IMR-90 (cell line): ENCODE results near the gene RASGEF1C. TPM values are rescaled to one million over a fixed set of nuclear protein-coding genes. Genes with fewer than 3 reads are reported as not detected.

Experiments
- ATAC-seq: fragments of 200-7000 bp; cut with Tn5 transposase; 2 replicates; pipeline ENCODE4 v1.9.1; 2020; ENCODE audit warnings: low read depth, mild to moderate bottlenecking, moderate library complexity
- BruUV-seq: library from RNA; stranded (reverse); fragments of 400-500 nt; replicated peaks from 2 replicates; lab custom pipeline; 2021; lab: Mats Ljungman, UMichigan
- CTCF ChIA-PET: fragments of 300-600 bp; formaldehyde crosslinking; extraction: SDS; loops from one replicate; lab custom pipeline; 2021; ENCODE audit warnings: antibody characterized with exemption; lab: Yijun Ruan, JAX
- POLR2A ChIA-PET: fragments of 300-600 bp; sonication (Branson Sonifier 250); formaldehyde crosslinking; loops from one replicate; lab custom pipeline; 2022; ENCODE audit warnings: antibody characterized with exemption; ENCODE audit not compliant: unreplicated experiment; lab: Charles Lee
- DNase-seq: peaks from one replicate; pipeline ENCODE4 v3.0.0; 2013
- H2AFZ ChIP-seq: replicated peaks from 2 replicates; pipeline ENCODE3; 2013; ENCODE audit warnings: low read length, mild to moderate bottlenecking; ENCODE audit not compliant: poor library complexity
- H2AK5ac ChIP-seq: 2 replicates; pipeline ENCODE4 v1.6.1; 2013; ENCODE audit warnings: low read depth, low read length, inconsistent platforms
- H2AK9ac ChIP-seq: replicated peaks from 2 replicates; pipeline ENCODE3; 2013; ENCODE audit warnings: mild to moderate bottlenecking, low read depth, low read length, moderate library complexity; ENCODE audit not compliant: poor library complexity
- H2BK120ac ChIP-seq: 2 replicates; pipeline ENCODE4 v1.6.1; 2013; ENCODE audit warnings: low read depth, low read length, inconsistent platforms
- H2BK15ac ChIP-seq: 3 replicates; pipeline ENCODE4 v1.6.1; 2013; ENCODE audit warnings: low read depth, low read length, inconsistent platforms
- H2BK20ac ChIP-seq: 2 replicates; pipeline ENCODE4 v1.6.1; 2013; ENCODE audit warnings: low read depth, mild to moderate bottlenecking, inconsistent platforms, low read length, moderate library complexity
- H2BK5ac ChIP-seq: 2 replicates; pipeline ENCODE4 v1.6.1; 2013; ENCODE audit warnings: mild to moderate bottlenecking, low read depth, low read length, inconsistent platforms; ENCODE audit not compliant: poor library complexity, severe bottlenecking
- H3K14ac ChIP-seq: replicated peaks from 2 replicates; pipeline ENCODE4 v1.6.1; 2013; ENCODE audit warnings: low read depth, low read length, inconsistent platforms
- H3K18ac ChIP-seq: 2 replicates; pipeline ENCODE4 v1.6.1; 2013; ENCODE audit warnings: low read depth, low read length, control low read depth
- H3K23ac ChIP-seq: 2 replicates; pipeline ENCODE4 v1.6.1; 2013; ENCODE audit warnings: low read depth, low read length, inconsistent platforms
- H3K27ac ChIP-seq: 2 replicates; pipeline ENCODE4 v1.5.1; 2013; ENCODE audit warnings: mild to moderate bottlenecking, control low read depth, low read length; ENCODE audit not compliant: insufficient read depth
- H3K27me3 ChIP-seq: 2 replicates; pipeline ENCODE4 v1.6.1; 2013; ENCODE audit warnings: low read length; ENCODE audit not compliant: control insufficient read depth, insufficient read depth
- H3K36me3 ChIP-seq: 2 replicates; pipeline ENCODE4 v1.6.1; 2013; ENCODE audit warnings: low read length, mixed read lengths; ENCODE audit not compliant: control insufficient read depth, insufficient read depth
- H3K4ac ChIP-seq: 2 replicates; pipeline ENCODE4 v1.6.1; 2013; ENCODE audit warnings: low read depth, low read length, inconsistent platforms
- H3K4me1 ChIP-seq: 2 replicates; pipeline ENCODE4 v1.6.1; 2013; ENCODE audit warnings: low read length, mixed read lengths; ENCODE audit not compliant: control insufficient read depth, insufficient read depth
- H3K4me2 ChIP-seq: 2 replicates; pipeline ENCODE4 v1.6.1; 2013; ENCODE audit warnings: low read depth, mild to moderate bottlenecking, control low read depth, low read length, moderate library complexity
- H3K4me3 ChIP-seq: 2 replicates; pipeline ENCODE4 v1.5.1; 2013; ENCODE audit warnings: low read depth, mild to moderate bottlenecking, control low read depth, low read length, moderate library complexity; ENCODE audit not compliant: insufficient read depth
- H3K56ac ChIP-seq: 2 replicates; pipeline ENCODE4 v1.6.1; 2013; ENCODE audit warnings: low read length, inconsistent platforms; ENCODE audit not compliant: insufficient read depth; ENCODE audit errors: extremely low read depth
- H3K79me1 ChIP-seq, 2 experiments: 2 replicates each; pipeline ENCODE4 v1.6.1; 2013; ENCODE audit warnings: low read length in 2 of 2, inconsistent platforms in 1 of 2, low read depth in 1 of 2
- H3K9ac ChIP-seq: 2 replicates; pipeline ENCODE4 v1.6.1; 2013; ENCODE audit warnings: low read depth, low read length, control low read depth
- H3K9me1 ChIP-seq: 2 replicates; pipeline ENCODE4 v1.6.1; 2013; ENCODE audit warnings: low read length, inconsistent platforms; ENCODE audit not compliant: insufficient read depth
- H3K9me3 ChIP-seq: 2 replicates; pipeline ENCODE4 v1.6.1; 2013; ENCODE audit warnings: low read length; ENCODE audit not compliant: control insufficient read depth, insufficient read depth
- H4K20me1 ChIP-seq: 2 replicates; pipeline ENCODE4 v1.6.1; 2013; ENCODE audit warnings: low read length, inconsistent platforms; ENCODE audit not compliant: insufficient read depth
- H4K5ac ChIP-seq: 2 replicates; pipeline ENCODE4 v1.6.1; 2013; ENCODE audit warnings: mild to moderate bottlenecking, low read depth, low read length, control low read depth
- H4K8ac ChIP-seq, 2 experiments: 2 replicates each; pipeline ENCODE4 v1.6.1; 2013; ENCODE audit warnings: low read depth in 2 of 2, low read length in 2 of 2, control low read depth in 1 of 2, inconsistent platforms in 1 of 2
- H4K91ac ChIP-seq: 2 replicates; pipeline ENCODE4 v1.6.1; 2013; ENCODE audit warnings: low read depth, low read length, inconsistent platforms; ENCODE audit not compliant: insufficient read depth
- CEBPB ChIP-seq: IDR thresholded peaks from 2 replicates; pipeline ENCODE4 v1.6.1; 2012; ENCODE audit warnings: low read depth, low read length, improper control_type of control experiment
- CHD1 ChIP-seq: IDR thresholded peaks from 2 replicates; pipeline ENCODE4 v1.6.1; 2012; ENCODE audit warnings: low read depth, low read length, improper control_type of control experiment
- CTCF ChIP-seq: conservative IDR thresholded peaks from 2 replicates; pipeline ENCODE4 v1.5.1; 2012; ENCODE audit warnings: mild to moderate bottlenecking, low read depth, low read length, improper control_type of control experiment
- ELK1 ChIP-seq: fragments of 150-350 bp; IDR thresholded peaks from 2 replicates; pipeline ENCODE4 v1.6.1; 2016; ENCODE audit warnings: low read depth, mild to moderate bottlenecking, low read length, moderate library complexity, borderline replicate concordance
- FOS ChIP-seq: fragments of 150-350 bp; IDR thresholded peaks from 2 replicates; pipeline ENCODE4 v1.6.1; 2016; ENCODE audit warnings: low read depth, low read length
- MAFK ChIP-seq: IDR thresholded peaks from 2 replicates; pipeline ENCODE4 v1.6.1; 2012; ENCODE audit warnings: low read depth, low read length, improper control_type of control experiment
- MAZ ChIP-seq: IDR thresholded peaks from 2 replicates; pipeline ENCODE4 v1.6.1; 2012; ENCODE audit warnings: low read depth, mild to moderate bottlenecking, low read length, improper control_type of control experiment, moderate library complexity, borderline replicate concordance
- MXI1 ChIP-seq: IDR thresholded peaks from 2 replicates; pipeline ENCODE4 v1.6.1; 2012; ENCODE audit warnings: low read depth, mild to moderate bottlenecking, low read length, moderate library complexity, borderline replicate concordance
- NFE2L2 ChIP-seq: fragments of 150-350 bp; IDR thresholded peaks from 2 replicates; pipeline ENCODE4 v1.6.1; 2016; ENCODE audit warnings: low read depth, mild to moderate bottlenecking, low read length
- POLR2A ChIP-seq: IDR thresholded peaks from 2 replicates; pipeline ENCODE4 v1.6.1; 2012; ENCODE audit warnings: mild to moderate bottlenecking, low read depth, low read length
- RAD21 ChIP-seq: IDR thresholded peaks from 2 replicates; pipeline ENCODE4 v1.6.1; 2012; ENCODE audit warnings: low read length, improper control_type of control experiment
- RCOR1 ChIP-seq: IDR thresholded peaks from 2 replicates; pipeline ENCODE4 v1.6.1; 2012; ENCODE audit warnings: mild to moderate bottlenecking, low read length, improper control_type of control experiment; ENCODE audit not compliant: insufficient replicate concordance
- RFX5 ChIP-seq: IDR thresholded peaks from 2 replicates; pipeline ENCODE4 v1.8.0; 2012; ENCODE audit warnings: low read depth, mild to moderate bottlenecking, low read length, moderate library complexity
- SMC3 ChIP-seq: fragments of 150-350 bp; IDR thresholded peaks from 2 replicates; pipeline ENCODE4 v1.6.1; 2016; ENCODE audit warnings: low read depth, mild to moderate bottlenecking, antibody characterized with exemption, low read length, moderate library complexity
- WGBS, 2 experiments: methylation state at CpG; one replicate each; pipeline versions ENCODE4 v1.1.5 to v1.1.7; 2013; ENCODE audit warnings: missing lambda C conversion rate in 2 of 2; ENCODE audit not compliant: insufficient read length in 1 of 2; ENCODE audit errors: extremely low coverage in 2 of 2; 5-methylcytosine and 5-hydroxymethylcytosine counted together
- dilution Hi-C: fragments of 300-500 bp; cut with HindIII; formaldehyde crosslinking; loops from one replicate; pipeline ENCODE4 v1.14.3; 2018; ENCODE audit warnings: low sequenced_read_pairs; ENCODE audit not compliant: unreplicated experiment
- in situ Hi-C: fragments of 300-500 bp; cut with MboI; formaldehyde crosslinking; loops from 3 replicates; pipeline ENCODE4 v1.14.3; 2019; ENCODE audit warnings: low sequenced_read_pairs, inconsistent platforms, mixed read lengths
- intact Hi-C: fragments of 100-400 bp; cut with micrococcal nuclease; formaldehyde crosslinking; loops from 2 replicates; pipeline ENCODE4 v1.10.0; 2022
- polyA plus RNA-seq, 3 experiments: library from polyadenylated mRNA; depleted of rRNA; stranded (reverse); fragments of >200 nt; gene quantifications; 2 replicates each; pipeline ENCODE4 v1.2.3, GENCODE V29; 2012; ENCODE audit warnings: low replicate concordance in 1 of 3
- total RNA-seq: library from RNA; depleted of rRNA; stranded (reverse); fragments of >200 nt; gene quantifications from 2 replicates; pipeline ENCODE4 v1.2.3, GENCODE V29; 2012
- TF ChIP-seq, protein P1 (sequence below): fragments of 150-350 bp; IDR thresholded peaks from 2 replicates; pipeline ENCODE4 v1.6.1; 2017; ENCODE audit warnings: mild to moderate bottlenecking, antibody characterized with exemption, low read length, low read depth

The RASGEF1C gene
- total and polyA plus RNA-seq, 2 of the 4 experiments (the other 2 are of a cell fraction) = not detected

DNA sequence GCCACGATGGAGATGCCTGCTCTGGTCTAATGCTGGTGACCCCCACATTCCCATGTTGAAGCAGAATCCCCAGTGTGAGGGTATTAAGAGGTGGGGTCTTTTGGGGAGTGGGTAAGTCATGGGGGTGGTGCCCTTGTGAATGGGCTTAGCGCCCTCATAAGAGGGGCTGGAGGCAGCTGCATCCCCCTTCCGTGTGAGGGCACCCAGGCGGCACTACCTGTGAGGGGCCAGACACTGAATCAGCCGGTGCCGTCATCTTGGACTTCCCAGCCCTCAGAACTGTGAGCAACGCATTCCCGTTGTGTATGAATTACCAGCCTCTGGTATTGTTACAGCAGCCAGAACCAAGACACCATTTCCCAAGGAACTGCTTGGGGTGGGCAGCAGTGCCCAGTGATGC is 110.5 kb downstream of the RASGEF1C start:
- TF ChIP-seq RAD21 (no peak), FOS (no peak), MAFK (no peak), RFX5 (no peak), SMC3 (no peak), ELK1 (no peak), CHD1 (no peak), RCOR1 (no peak), MAZ (no peak), CTCF (no peak), POLR2A (no peak), CEBPB (no peak), MXI1 (no peak), NFE2L2 (no peak)
- TF ChIP-seq, protein P1, sequence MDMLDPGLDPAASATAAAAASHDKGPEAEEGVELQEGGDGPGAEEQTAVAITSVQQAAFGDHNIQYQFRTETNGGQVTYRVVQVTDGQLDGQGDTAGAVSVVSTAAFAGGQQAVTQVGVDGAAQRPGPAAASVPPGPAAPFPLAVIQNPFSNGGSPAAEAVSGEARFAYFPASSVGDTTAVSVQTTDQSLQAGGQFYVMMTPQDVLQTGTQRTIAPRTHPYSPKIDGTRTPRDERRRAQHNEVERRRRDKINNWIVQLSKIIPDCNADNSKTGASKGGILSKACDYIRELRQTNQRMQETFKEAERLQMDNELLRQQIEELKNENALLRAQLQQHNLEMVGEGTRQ = no peak
- DNase-seq (no peak), ATAC-seq (no peak)
- H3K9me3 ChIP-seq = peaks cover 3% of the 10 kb centered on the region; the same call in 1 of the 2 replicates
- H4K91ac ChIP-seq = no peak overlapping the region
- dilution Hi-C loops = no loop called here
- POLR2A ChIA-PET = no interaction called here
- H4K20me1 ChIP-seq = no peaks in the 10 kb centered on the region; the same call in 1 of the 2 replicates
- H4K8ac ChIP-seq = no peak overlapping the region
- H2BK15ac ChIP-seq = no peak overlapping the region
- no peak overlapping the region for H3K23ac ChIP-seq
- H3K56ac ChIP-seq = no peak overlapping the region
- no CpG with 5 or more reads among the region's 8 CpGs for WGBS, 2 experiments
- no peak overlapping the region for H4K5ac ChIP-seq
- H2BK5ac ChIP-seq = no peak overlapping the region
- no peak overlapping the region for H3K27ac ChIP-seq
- in situ Hi-C loops = no loop called here
- H3K4me2 ChIP-seq = no peak overlapping the region
- H3K27me3 ChIP-seq = peaks cover 4% of the 10 kb centered on the region; the same call in 1 of the 2 replicates
- H3K9ac ChIP-seq = no peak overlapping the region
- no peak overlapping the region for H2BK20ac ChIP-seq
- H2AFZ ChIP-seq = no peak overlapping the region
- intact Hi-C loops = no loop called here
- no peak overlapping the region for H2AK5ac ChIP-seq
- CTCF ChIA-PET = interaction anchor here (0.6 kb wide), 1 partner anchor 17 kb away, joined by 3 read pairs; no protein-coding TSS in a partner anchor
- no peaks in the 10 kb centered on the region for H3K79me1 ChIP-seq
- H3K18ac ChIP-seq = no peak overlapping the region
- no peak overlapping the region for H2BK120ac ChIP-seq
- H3K4me3 ChIP-seq = no peak overlapping the region
- no peak overlapping the region for H3K14ac ChIP-seq
- H3K36me3 ChIP-seq = no peaks in the 10 kb centered on the region
- H3K4me1 ChIP-seq = no peaks in the 10 kb centered on the region
- H2AK9ac ChIP-seq = no peak overlapping the region
- no peaks in the 10 kb centered on the region for H3K9me1 ChIP-seq
- no TSS peak for BruUV-seq
- H3K4ac ChIP-seq = no peak overlapping the region
